DND-41 (cell line): Measurements from ENCODE around the gene PLA2G4E.

ENCODE experiments used
- ATAC-seq: fragments of 200-7000 bp; cut with Tn5 transposase; 3 replicates; pipeline ENCODE4 v1.9.1; 2021; ENCODE audit warnings: low read depth; ENCODE audit not compliant: insufficient read depth
- DNase-seq: peaks from one replicate; pipeline ENCODE4 v3.0.0-alpha.2; 2020
- H2AFZ ChIP-seq: 2 replicates; pipeline ENCODE4 v1.6.0; 2012; ENCODE audit warnings: low read depth, low read length
- H3K27ac ChIP-seq: 2 replicates; pipeline ENCODE4 v1.5.1; 2012; ENCODE audit warnings: low read length, inconsistent platforms
- H3K27me3 ChIP-seq: fragments of 200-600 bp; sonication (generic); 2 replicates; pipeline ENCODE4 v1.6.0; 2012; ENCODE audit warnings: low read length, mild to moderate bottlenecking, inconsistent platforms; ENCODE audit not compliant: insufficient read depth, poor library complexity
- H3K36me3 ChIP-seq: 2 replicates; pipeline ENCODE4 v1.5.1; 2012; ENCODE audit warnings: low read length, inconsistent platforms; ENCODE audit not compliant: insufficient read depth
- H3K4me1 ChIP-seq: 2 replicates; pipeline ENCODE4 v1.5.1; 2012; ENCODE audit warnings: mild to moderate bottlenecking, low read length; ENCODE audit not compliant: insufficient read depth
- H3K4me2 ChIP-seq: 2 replicates; pipeline ENCODE4 v1.6.0; 2012; ENCODE audit warnings: mild to moderate bottlenecking, moderate library complexity, low read length, inconsistent platforms; ENCODE audit not compliant: insufficient read depth
- H3K4me3 ChIP-seq, 2 experiments: fragments of 200-600 bp in 1 of 2; shearing (Covaris generic) in 1 of 2; 2 replicates each; pipeline ENCODE4 v1.5.1; 2012 to 2016; ENCODE audit warnings: inconsistent platforms in 2 of 2, low read length in 2 of 2, mild to moderate bottlenecking in 2 of 2, low read depth in 1 of 2, moderate library complexity in 1 of 2
- H3K79me2 ChIP-seq: 2 replicates; pipeline ENCODE4 v1.6.0; 2012; ENCODE audit warnings: low read length, inconsistent platforms; ENCODE audit not compliant: insufficient read depth
- H3K9ac ChIP-seq: 2 replicates; pipeline ENCODE4 v1.6.0; 2012; ENCODE audit warnings: low read depth, mild to moderate bottlenecking, inconsistent platforms, low read length, moderate library complexity
- H3K9me3 ChIP-seq: 2 replicates; pipeline ENCODE4 v1.5.1; 2012; ENCODE audit warnings: low read length, moderate library complexity, mild to moderate bottlenecking, inconsistent platforms; ENCODE audit not compliant: insufficient read depth, severe bottlenecking
- H4K20me1 ChIP-seq: 2 replicates; pipeline ENCODE4 v1.6.0; 2012; ENCODE audit warnings: low read length; ENCODE audit not compliant: insufficient read depth
- CTCF ChIP-seq: IDR thresholded peaks from 2 replicates; pipeline ENCODE4 v1.5.1; 2012; ENCODE audit warnings: borderline replicate concordance, low read length, moderate library complexity, mild to moderate bottlenecking; ENCODE audit not compliant: poor library complexity, severe bottlenecking; ENCODE audit errors: extremely low read depth
- EZH2 ChIP-seq: IDR thresholded peaks from 3 replicates; pipeline ENCODE4 v1.6.1; 2012; ENCODE audit warnings: borderline replicate concordance, low read depth, mild to moderate bottlenecking, moderate library complexity, low read length, inconsistent platforms; ENCODE audit not compliant: severe bottlenecking

PLA2G4E gene

GRCh38 chr15:41945221-41945620, 75.6 kb downstream of the PLA2G4E start:
- Histone ChIP-seq H3K27me3 (no peaks in the 10 kb centered on the region), H3K36me3 (no peaks in the 10 kb centered on the region), H2AFZ (no peak overlapping the region), H3K79me2 (no peaks in the 10 kb centered on the region), H3K4me3 (no peak overlapping the region), H3K4me2 (no peak overlapping the region), H3K27ac (no peak overlapping the region), H3K9me3 (no peaks in the 10 kb centered on the region), H3K9ac (no peak overlapping the region), H3K4me1 (no peaks in the 10 kb centered on the region), H4K20me1 (no peaks in the 10 kb centered on the region)
- TF ChIP-seq CTCF (no peak), EZH2 (no peak)
- ATAC-seq = no peak
- no peak for DNase-seq

GRCh38 chr15:41944313-41944940, 76.4 kb downstream of the PLA2G4E start:
- no peak overlapping the region for H3K4me2 ChIP-seq
- H2AFZ ChIP-seq = no peak overlapping the region
- H3K9ac ChIP-seq = no peak overlapping the region
- H3K4me1 ChIP-seq = no peaks in the 10 kb centered on the region
- no peaks in the 10 kb centered on the region for H3K36me3 ChIP-seq
- H3K27ac ChIP-seq = no peak overlapping the region
- no peaks in the 10 kb centered on the region for H3K27me3 ChIP-seq
- no peaks in the 10 kb centered on the region for H3K79me2 ChIP-seq
- ATAC-seq = no peak
- TF ChIP-seq EZH2 (no peak), CTCF (no peak)
- no peaks in the 10 kb centered on the region for H4K20me1 ChIP-seq
- no peak for DNase-seq
- H3K4me3 ChIP-seq = no peak overlapping the region
- no peaks in the 10 kb centered on the region for H3K9me3 ChIP-seq

GRCh38 chr15:41943543-41944312, 77.1 kb downstream of the PLA2G4E start:
- Histone ChIP-seq H3K4me1 (no peaks in the 10 kb centered on the region), H3K79me2 (no peaks in the 10 kb centered on the region), H3K27ac (no peak overlapping the region), H3K4me2 (no peak overlapping the region), H2AFZ (no peak overlapping the region), H3K9me3 (no peaks in the 10 kb centered on the region), H3K4me3 (no peak overlapping the region), H3K27me3 (no peaks in the 10 kb centered on the region), H3K9ac (no peak overlapping the region), H3K36me3 (no peaks in the 10 kb centered on the region), H4K20me1 (no peaks in the 10 kb centered on the region)
- no peak for ATAC-seq
- no peak for DNase-seq
- TF ChIP-seq EZH2 (no peak), CTCF (no peak)
